Astrocyte (in vitro differentiated cells and primary cell): Measurements from ENCODE around the gene PIGW. TPM values are rescaled to one million over a fixed set of nuclear protein-coding genes. Genes with fewer than 3 reads are reported as not detected.

Experiments used
- DNase-seq: peaks from one replicate; pipeline ENCODE4 v3.0.0-alpha.2; 2010; ENCODE audit warnings: low read depth
- FAIRE-seq: peaks from 2 replicates; lab custom pipeline; 2011; peaks lifted over from hg19 to GRCh38; lab: Jason Lieb, UNC
- H2AFZ ChIP-seq: 2 replicates; pipeline ENCODE4 v1.6.0; 2012; ENCODE audit warnings: low read depth, low read length, inconsistent platforms
- H3K27ac ChIP-seq: 2 replicates; pipeline ENCODE4 v1.5.1; 2011; ENCODE audit warnings: low read depth, low read length, inconsistent platforms
- H3K27me3 ChIP-seq: 2 replicates; pipeline ENCODE4 v1.6.0; 2011; ENCODE audit warnings: low read length, inconsistent platforms; ENCODE audit not compliant: insufficient read depth
- H3K36me3 ChIP-seq: 2 replicates; pipeline ENCODE4 v1.5.1; 2011; ENCODE audit warnings: low read length, inconsistent platforms; ENCODE audit not compliant: insufficient read depth
- H3K4me1 ChIP-seq: 2 replicates; pipeline ENCODE4 v1.5.1; 2011; ENCODE audit warnings: low read length, inconsistent platforms; ENCODE audit not compliant: insufficient read depth
- H3K4me2 ChIP-seq: 2 replicates; pipeline ENCODE4 v1.6.0; 2012; ENCODE audit warnings: low read length, inconsistent platforms
- H3K4me3 ChIP-seq: 2 replicates; pipeline ENCODE4 v1.5.1; 2011; ENCODE audit warnings: low read depth, mild to moderate bottlenecking, low read length, inconsistent platforms; ENCODE audit not compliant: insufficient read depth
- H3K79me2 ChIP-seq: 2 replicates; pipeline ENCODE4 v1.6.0; 2012; ENCODE audit warnings: mild to moderate bottlenecking, low read length, inconsistent platforms; ENCODE audit not compliant: insufficient read depth
- H3K9ac ChIP-seq: 2 replicates; pipeline ENCODE4 v1.6.0; 2012; ENCODE audit warnings: mild to moderate bottlenecking, low read length, inconsistent platforms
- H3K9me3 ChIP-seq: 2 replicates; pipeline ENCODE4 v1.5.1; 2012; ENCODE audit warnings: low read depth, mild to moderate bottlenecking, low read length, inconsistent platforms; ENCODE audit not compliant: insufficient read depth
- H4K20me1 ChIP-seq: 2 replicates; pipeline ENCODE4 v1.6.0; 2012; ENCODE audit warnings: low read length, inconsistent platforms; ENCODE audit not compliant: insufficient read depth
- H3K27ac Mint-ChIP-seq: one replicate; pipeline ENCODE4 v1.8.0; 2021; ENCODE audit warnings: mild to moderate bottlenecking, mixed read lengths; ENCODE audit not compliant: unreplicated experiment
- H3K27me3 Mint-ChIP-seq: one replicate; pipeline ENCODE4 v1.8.0; 2021; ENCODE audit warnings: low read depth, mixed read lengths; ENCODE audit not compliant: unreplicated experiment
- H3K36me3 Mint-ChIP-seq: one replicate; pipeline ENCODE4 v1.8.0; 2021; ENCODE audit warnings: low read depth, mixed read lengths; ENCODE audit not compliant: unreplicated experiment
- H3K4me1 Mint-ChIP-seq: one replicate; pipeline ENCODE4 v1.8.0; 2021; ENCODE audit warnings: low read depth, mixed read lengths; ENCODE audit not compliant: unreplicated experiment
- H3K4me3 Mint-ChIP-seq: one replicate; pipeline ENCODE4 v1.8.0; 2021; ENCODE audit warnings: mild to moderate bottlenecking, moderate library complexity, mixed read lengths; ENCODE audit not compliant: unreplicated experiment
- H3K9me3 Mint-ChIP-seq: one replicate; pipeline ENCODE4 v1.8.0; 2021; ENCODE audit warnings: mild to moderate bottlenecking, mixed read lengths; ENCODE audit not compliant: unreplicated experiment
- CTCF ChIP-seq: IDR thresholded peaks from 2 replicates; pipeline ENCODE4 v1.5.1; 2011; ENCODE audit warnings: low read depth, mild to moderate bottlenecking, inconsistent platforms, low read length, moderate library complexity; ENCODE audit not compliant: insufficient read depth
- EZH2 ChIP-seq: IDR thresholded peaks from 2 replicates; pipeline ENCODE4 v1.6.1; 2012; ENCODE audit warnings: mild to moderate bottlenecking, low read length, inconsistent platforms; ENCODE audit not compliant: insufficient read depth
- total RNA-seq: library from RNA; stranded (reverse); gene quantifications from 2 replicates; pipeline ENCODE4 v1.2.1, GENCODE V29; 2021

The PIGW gene
- total RNA-seq, 1 donor from 2014 or later, result 8.4 TPM

- Histone ChIP-seq H3K4me1 (no peaks in the 10 kb centered on the region), H3K9me3 (no peaks in the 10 kb centered on the region), H3K27ac (no peak overlapping the region), H3K4me2 (no peak overlapping the region), H4K20me1 (peaks cover 7% of the 10 kb centered on the region), H2AFZ (no peak overlapping the region), H3K79me2 (no peaks in the 10 kb centered on the region), H3K9ac (no peak overlapping the region), H3K36me3 (peaks cover 38% of the 10 kb centered on the region), H3K27me3 (no peaks in the 10 kb centered on the region), H3K4me3 (no peak overlapping the region)
- FAIRE-seq (no peak), DNase-seq (no peak)
- Mint-ChIP-seq H3K36me3 (peaks cover 21% of the 10 kb centered on the region), H3K27me3 (no peaks in the 10 kb centered on the region), H3K27ac (no peak overlapping the region), H3K9me3 (no peaks in the 10 kb centered on the region), H3K4me1 (peaks cover 13% of the 10 kb centered on the region), H3K4me3 (no peak overlapping the region)
- TF ChIP-seq CTCF (no peak), EZH2 (no peak)
Measured at GRCh38 chr17:36498560-36499300, 36.1 kb upstream of the PIGW start.

- FAIRE-seq (no peak), DNase-seq (no peak)
- peaks cover 7% of the 10 kb centered on the region for H4K20me1 ChIP-seq
- H2AFZ ChIP-seq, result no peak overlapping the region
- Mint-ChIP-seq H3K4me1 (peaks cover 9% of the 10 kb centered on the region), H3K4me3 (no peak overlapping the region), H3K27ac (no peak overlapping the region), H3K27me3 (no peaks in the 10 kb centered on the region), H3K36me3 (peaks cover 22% of the 10 kb centered on the region), H3K9me3 (no peaks in the 10 kb centered on the region)
- H3K9ac ChIP-seq, result no peak overlapping the region
- peaks cover 29% of the 10 kb centered on the region for H3K36me3 ChIP-seq
- no peaks in the 10 kb centered on the region for H3K9me3 ChIP-seq
- H3K4me3 ChIP-seq, result no peak overlapping the region
- no peak for TF ChIP-seq EZH2
- no peak for TF ChIP-seq CTCF
- H3K27me3 ChIP-seq, result no peaks in the 10 kb centered on the region
- no peak overlapping the region for H3K27ac ChIP-seq
- no peaks in the 10 kb centered on the region for H3K4me1 ChIP-seq
- H3K4me2 ChIP-seq, result no peak overlapping the region
- H3K79me2 ChIP-seq, result no peaks in the 10 kb centered on the region
Measured at GRCh38 chr17:36500745-36501225, 34.0 kb upstream of the PIGW start.

- Histone ChIP-seq H3K9me3 (no peaks in the 10 kb centered on the region), H3K4me2 (no peak overlapping the region), H3K36me3 (peaks cover 25% of the 10 kb centered on the region), H3K9ac (no peak overlapping the region), H3K27me3 (no peaks in the 10 kb centered on the region), H3K4me3 (no peak overlapping the region), H3K4me1 (no peaks in the 10 kb centered on the region), H3K79me2 (no peaks in the 10 kb centered on the region), H4K20me1 (peaks cover under 1% of the 10 kb centered on the region), H2AFZ (no peak overlapping the region), H3K27ac (no peak overlapping the region)
- H3K27ac Mint-ChIP-seq, result no peak overlapping the region
- DNase-seq (no peak), FAIRE-seq (no peak)
- peaks cover 4% of the 10 kb centered on the region for H3K4me1 Mint-ChIP-seq
- peaks cover 26% of the 10 kb centered on the region for H3K36me3 Mint-ChIP-seq
- no peak for TF ChIP-seq EZH2
- no peak for TF ChIP-seq CTCF
- no peaks in the 10 kb centered on the region for H3K27me3 Mint-ChIP-seq
- H3K4me3 Mint-ChIP-seq, result no peak overlapping the region
- H3K9me3 Mint-ChIP-seq, result no peaks in the 10 kb centered on the region
Measured at GRCh38 chr17:36501351-36501750, 33.4 kb upstream of the PIGW start.
